HCT116 (cell line): ENCODE measurements around the gene SLC25A17. TPM values are rescaled to one million over a fixed set of nuclear protein-coding genes. Genes with fewer than 3 reads are reported as not detected.

Source experiments
- ATAC-seq: fragments of 200-7000 bp; cut with Tn5 transposase; 2 replicates; pipeline ENCODE4 v1.9.1; 2020; ENCODE audit warnings: mild to moderate bottlenecking, moderate library complexity
- BruUV-seq: library from RNA; stranded (reverse); fragments of 400-500 nt; replicated peaks from 2 replicates; lab custom pipeline; 2021; lab: Mats Ljungman, UMichigan
- CTCF ChIA-PET: fragments of 300-600 bp; sonication (Branson Sonifier 250); formaldehyde crosslinking; loops from one replicate; lab custom pipeline; 2021; ENCODE audit warnings: antibody characterized with exemption; lab: Charles Lee
- POLR2A ChIA-PET: fragments of 300-600, 350-600 bp; sonication (Branson Sonifier 250); formaldehyde crosslinking; loops from one replicate; lab custom pipeline; 2021; ENCODE audit warnings: antibody characterized with exemption; lab: Charles Lee
- RAD21 ChIA-PET, 2 experiments: fragments of 300-600 bp; sonication (Branson Sonifier 250); formaldehyde crosslinking; loops; one replicate each; lab custom pipeline; 2023; ENCODE audit warnings: low total read pairs in 2 of 2; ENCODE audit not compliant: uncharacterized antibody in 2 of 2, unreplicated experiment in 2 of 2, low non-redundant PET in 1 of 2; lab: Charles Lee
- DNase-seq: peaks from one replicate; pipeline ENCODE4 v3.0.0-alpha.2; 2010; ENCODE audit warnings: low read depth, low spot score
- H2AFZ ChIP-seq: fragments of 200-600 bp; shearing (Covaris generic), sonication (generic); 2 replicates; pipeline ENCODE4 v1.6.1; 2017; ENCODE audit warnings: low read depth, mixed run types, mixed read lengths, antibody characterized with exemption, low read length; ENCODE audit not compliant: poor library complexity, severe bottlenecking
- H3K27ac ChIP-seq: 2 replicates; pipeline ENCODE4 v1.5.1; 2012; ENCODE audit warnings: low read depth, low read length
- H3K27me3 ChIP-seq: fragments of 200-600 bp; sonication (generic); 2 replicates; pipeline ENCODE4 v1.6.1; 2016; ENCODE audit warnings: mixed run types, low read length, mixed read lengths; ENCODE audit not compliant: insufficient read depth
- H3K36me3 ChIP-seq, 2 experiments: fragments of 200-500 bp in 1 of 2; fragments of 200-600 bp in 1 of 2; sonication (Bioruptor generic) in 1 of 2; sonication (generic) in 1 of 2; 2 replicates each; pipeline versions ENCODE4 v1.5.1 to v1.6.1; 2014 to 2016; ENCODE audit warnings: low read length in 2 of 2, inconsistent platforms in 1 of 2, mixed read lengths in 1 of 2, mixed run types in 1 of 2; ENCODE audit not compliant: insufficient read depth in 2 of 2, control insufficient read depth in 1 of 2
- H3K4me1 ChIP-seq, 2 experiments: fragments of 200-600 bp in 1 of 2; sonication (generic) in 1 of 2; 2 replicates each; pipeline versions ENCODE4 v1.5.1 to v1.6.1; 2012 to 2017; ENCODE audit warnings: low read length in 2 of 2, inconsistent platforms in 1 of 2, mild to moderate bottlenecking in 1 of 2, mixed read lengths in 1 of 2, mixed run types in 1 of 2, moderate library complexity in 1 of 2; ENCODE audit not compliant: insufficient read depth in 2 of 2, control insufficient read depth in 1 of 2
- H3K4me2 ChIP-seq: fragments of 200-600 bp; sonication (generic); 2 replicates; pipeline ENCODE4 v1.6.1; 2017; ENCODE audit warnings: mixed run types, low read length, mixed read lengths
- H3K4me3 ChIP-seq, 2 experiments: fragments of 200-600 bp in 1 of 2; sonication (generic) in 1 of 2; replicated peaks in 1 of 2; 2 replicates each; pipeline ENCODE4 v1.5.1; 2011 to 2016; ENCODE audit warnings: low read length in 2 of 2, control low read depth in 1 of 2, low read depth in 1 of 2, mild to moderate bottlenecking in 1 of 2, mixed read lengths in 1 of 2, mixed run types in 1 of 2
- H3K79me2 ChIP-seq: fragments of 200-600 bp; sonication (generic); 2 replicates; pipeline ENCODE4 v1.6.1; 2017; ENCODE audit warnings: mild to moderate bottlenecking, mixed run types, low read length, moderate library complexity, mixed read lengths; ENCODE audit not compliant: insufficient read depth
- H3K9ac ChIP-seq: fragments of 200-600 bp; sonication (generic); 2 replicates; pipeline ENCODE4 v1.6.1; 2016; ENCODE audit warnings: low read length, mixed read lengths
- H3K9me2 ChIP-seq: fragments of 200-600 bp; sonication (generic), shearing (Covaris generic); 2 replicates; pipeline ENCODE4 v1.6.1; 2017; ENCODE audit warnings: mixed run types, mild to moderate bottlenecking, moderate library complexity; ENCODE audit not compliant: insufficient read depth
- H3K9me3 ChIP-seq, 2 experiments: fragments of 200-500 bp in 1 of 2; fragments of 200-600 bp in 1 of 2; sonication (Bioruptor generic) in 1 of 2; sonication (generic) in 1 of 2; 2 replicates each; pipeline ENCODE4 v1.6.1; 2014 to 2017; ENCODE audit warnings: low read length in 2 of 2, mixed read lengths in 2 of 2, inconsistent platforms in 1 of 2, low read depth in 1 of 2, mild to moderate bottlenecking in 1 of 2, mixed run types in 1 of 2, moderate library complexity in 1 of 2; ENCODE audit not compliant: control insufficient read depth in 1 of 2, insufficient read depth in 1 of 2
- H4K20me1 ChIP-seq: fragments of 200-600 bp; sonication (generic), shearing (Covaris generic); 2 replicates; pipeline ENCODE4 v1.6.1; 2017; ENCODE audit warnings: mixed run types, mild to moderate bottlenecking, moderate library complexity; ENCODE audit not compliant: insufficient read depth
- EGR1 ChIP-seq: IDR thresholded peaks from 2 replicates; pipeline ENCODE4 v1.6.1; 2012; ENCODE audit warnings: low read depth
- EZH2phosphoT487 ChIP-seq: fragments of 200-600 bp; IDR thresholded peaks from 2 replicates; pipeline ENCODE4 v1.6.1; 2018; ENCODE audit warnings: antibody characterized with exemption, borderline replicate concordance
- POLR2A ChIP-seq: IDR thresholded peaks from 2 replicates; pipeline ENCODE4 v1.7.0; 2011; ENCODE audit warnings: borderline replicate concordance; ENCODE audit not compliant: insufficient read depth, insufficient read length; ENCODE audit errors: extremely low read depth
- RAD21 ChIP-seq: IDR thresholded peaks from 2 replicates; pipeline ENCODE4 v1.6.1; 2012; ENCODE audit warnings: low read depth, mild to moderate bottlenecking
- YY1 ChIP-seq: IDR thresholded peaks from 2 replicates; pipeline ENCODE4 v1.6.1; 2011; ENCODE audit warnings: low read length, low read depth, moderate library complexity, mild to moderate bottlenecking; ENCODE audit not compliant: insufficient replicate concordance; ENCODE audit errors: extremely low read depth
- intact Hi-C: fragments of 100-400 bp; cut with micrococcal nuclease; formaldehyde crosslinking; loops from 2 replicates; pipeline ENCODE4 v1.10.0; 2022
- total RNA-seq: library from RNA; stranded (reverse); gene quantifications from one replicate; pipeline ENCODE4 v1.2.1, GENCODE V29; 2021; ENCODE audit not compliant: unreplicated experiment
- TF ChIP-seq, protein P1 (sequence below), 3 experiments: fragments of 200-600 bp in 1 of 3; sonication (generic) in 1 of 3; IDR thresholded peaks in 2 of 3; conservative IDR thresholded peaks in 1 of 3; 2 replicates each; pipeline ENCODE4 v1.5.1; 2012 to 2017; ENCODE audit warnings: low read depth in 2 of 3, low read length in 2 of 3, antibody characterized with exemption in 1 of 3, borderline replicate concordance in 1 of 3, control low read depth in 1 of 3, mild to moderate bottlenecking in 1 of 3, mixed read lengths in 1 of 3, mixed run types in 1 of 3, moderate library complexity in 1 of 3; ENCODE audit not compliant: insufficient read depth in 1 of 3
- TF ChIP-seq, protein P2 (sequence below): IDR thresholded peaks from 2 replicates; pipeline ENCODE4 v1.6.1; 2011; ENCODE audit warnings: mild to moderate bottlenecking, low read length, moderate library complexity; ENCODE audit not compliant: insufficient replicate concordance; ENCODE audit errors: extremely low read depth

SLC25A17 gene
- total RNA-seq, 1 experiment from 2014 or later: 16.6 TPM

DNA sequence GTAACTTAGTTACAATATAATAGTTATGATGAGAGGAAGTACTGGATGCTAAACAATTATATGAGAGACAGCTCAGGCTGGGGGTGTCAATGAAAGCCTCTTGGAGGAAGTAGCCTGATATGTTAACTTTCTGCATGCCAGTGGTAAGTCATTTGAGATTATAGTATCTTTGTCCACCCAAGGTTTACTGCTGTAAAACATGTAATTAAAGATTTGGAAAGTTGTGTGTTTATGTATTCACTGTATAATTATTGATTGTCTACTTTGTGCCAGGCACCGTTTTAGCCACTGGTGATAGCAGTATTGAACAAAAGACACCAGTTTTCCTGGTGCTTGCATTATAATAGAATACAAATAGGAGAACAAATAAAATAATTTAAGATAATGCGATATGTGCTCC is 43.4 kb upstream of the SLC25A17 start:
- Histone ChIP-seq H3K27me3 (no peaks in the 10 kb centered on the region), H3K4me2 (no peak overlapping the region), H3K36me3 (no peaks in the 10 kb centered on the region; a peak in 2 of 4 replicates), H4K20me1 (no peaks in the 10 kb centered on the region; the same call in 1 of the 2 replicates), H3K9me3 (no peaks in the 10 kb centered on the region), H3K9ac (no peak overlapping the region), H3K79me2 (peaks cover 88% of the 10 kb centered on the region), H3K27ac (no peak overlapping the region), H3K4me1 (peaks cover 4 to 7% of the 10 kb centered on the region in 2 experiments; a peak in 3 of 4 replicates), H3K9me2 (no peaks in the 10 kb centered on the region), H3K4me3 (no peak overlapping the region), H2AFZ (no peak overlapping the region)
- RAD21 ChIA-PET: no interaction called here
- CTCF ChIA-PET: no interaction called here
- BruUV-seq: no TSS peak
- no peak for DNase-seq
- POLR2A ChIA-PET: no interaction called here
- intact Hi-C loops: no loop called here
- TF ChIP-seq, protein P1, sequence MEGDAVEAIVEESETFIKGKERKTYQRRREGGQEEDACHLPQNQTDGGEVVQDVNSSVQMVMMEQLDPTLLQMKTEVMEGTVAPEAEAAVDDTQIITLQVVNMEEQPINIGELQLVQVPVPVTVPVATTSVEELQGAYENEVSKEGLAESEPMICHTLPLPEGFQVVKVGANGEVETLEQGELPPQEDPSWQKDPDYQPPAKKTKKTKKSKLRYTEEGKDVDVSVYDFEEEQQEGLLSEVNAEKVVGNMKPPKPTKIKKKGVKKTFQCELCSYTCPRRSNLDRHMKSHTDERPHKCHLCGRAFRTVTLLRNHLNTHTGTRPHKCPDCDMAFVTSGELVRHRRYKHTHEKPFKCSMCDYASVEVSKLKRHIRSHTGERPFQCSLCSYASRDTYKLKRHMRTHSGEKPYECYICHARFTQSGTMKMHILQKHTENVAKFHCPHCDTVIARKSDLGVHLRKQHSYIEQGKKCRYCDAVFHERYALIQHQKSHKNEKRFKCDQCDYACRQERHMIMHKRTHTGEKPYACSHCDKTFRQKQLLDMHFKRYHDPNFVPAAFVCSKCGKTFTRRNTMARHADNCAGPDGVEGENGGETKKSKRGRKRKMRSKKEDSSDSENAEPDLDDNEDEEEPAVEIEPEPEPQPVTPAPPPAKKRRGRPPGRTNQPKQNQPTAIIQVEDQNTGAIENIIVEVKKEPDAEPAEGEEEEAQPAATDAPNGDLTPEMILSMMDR (IDR thresholded peaks at IDR 0.05 in 2 of 3, conservative IDR thresholded peaks at IDR 0.05 in 1 of 3; ENCODE audit: borderline replicate concordance in 1 of 3, insufficient read depth in 1 of 3, low read depth in 2 of 3, low read length in 2 of 3): no peak
- TF ChIP-seq RAD21 (no peak), POLR2A (no peak), EGR1 (no peak), YY1 (no peak), EZH2phosphoT487 (no peak)
- TF ChIP-seq, protein P2, sequence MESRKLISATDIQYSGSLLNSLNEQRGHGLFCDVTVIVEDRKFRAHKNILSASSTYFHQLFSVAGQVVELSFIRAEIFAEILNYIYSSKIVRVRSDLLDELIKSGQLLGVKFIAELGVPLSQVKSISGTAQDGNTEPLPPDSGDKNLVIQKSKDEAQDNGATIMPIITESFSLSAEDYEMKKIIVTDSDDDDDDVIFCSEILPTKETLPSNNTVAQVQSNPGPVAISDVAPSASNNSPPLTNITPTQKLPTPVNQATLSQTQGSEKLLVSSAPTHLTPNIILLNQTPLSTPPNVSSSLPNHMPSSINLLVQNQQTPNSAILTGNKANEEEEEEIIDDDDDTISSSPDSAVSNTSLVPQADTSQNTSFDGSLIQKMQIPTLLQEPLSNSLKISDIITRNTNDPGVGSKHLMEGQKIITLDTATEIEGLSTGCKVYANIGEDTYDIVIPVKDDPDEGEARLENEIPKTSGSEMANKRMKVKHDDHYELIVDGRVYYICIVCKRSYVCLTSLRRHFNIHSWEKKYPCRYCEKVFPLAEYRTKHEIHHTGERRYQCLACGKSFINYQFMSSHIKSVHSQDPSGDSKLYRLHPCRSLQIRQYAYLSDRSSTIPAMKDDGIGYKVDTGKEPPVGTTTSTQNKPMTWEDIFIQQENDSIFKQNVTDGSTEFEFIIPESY: no peak
- ATAC-seq: no peak
